GM19467 (cell line): ENCODE results near the gene ANGPTL8.

Experiments used
- ATAC-seq: cut with Tn5 transposase; IDR thresholded peaks from one replicate; pipeline ENCODE4 v1.9.1; 2021; ENCODE audit warnings: mild to moderate bottlenecking, moderate library complexity; ENCODE audit not compliant: unreplicated experiment

Gene ANGPTL8

GRCh38 chr19:11257846-11258380, 18.5 kb downstream of the ANGPTL8 start:
- ATAC-seq = no peak

GRCh38 chr19:11260996-11261395, 21.6 kb downstream of the ANGPTL8 start:
- ATAC-seq = no peak

GRCh38 chr19:11261431-11261970, 22.1 kb downstream of the ANGPTL8 start:
- no peak for ATAC-seq

DNA sequence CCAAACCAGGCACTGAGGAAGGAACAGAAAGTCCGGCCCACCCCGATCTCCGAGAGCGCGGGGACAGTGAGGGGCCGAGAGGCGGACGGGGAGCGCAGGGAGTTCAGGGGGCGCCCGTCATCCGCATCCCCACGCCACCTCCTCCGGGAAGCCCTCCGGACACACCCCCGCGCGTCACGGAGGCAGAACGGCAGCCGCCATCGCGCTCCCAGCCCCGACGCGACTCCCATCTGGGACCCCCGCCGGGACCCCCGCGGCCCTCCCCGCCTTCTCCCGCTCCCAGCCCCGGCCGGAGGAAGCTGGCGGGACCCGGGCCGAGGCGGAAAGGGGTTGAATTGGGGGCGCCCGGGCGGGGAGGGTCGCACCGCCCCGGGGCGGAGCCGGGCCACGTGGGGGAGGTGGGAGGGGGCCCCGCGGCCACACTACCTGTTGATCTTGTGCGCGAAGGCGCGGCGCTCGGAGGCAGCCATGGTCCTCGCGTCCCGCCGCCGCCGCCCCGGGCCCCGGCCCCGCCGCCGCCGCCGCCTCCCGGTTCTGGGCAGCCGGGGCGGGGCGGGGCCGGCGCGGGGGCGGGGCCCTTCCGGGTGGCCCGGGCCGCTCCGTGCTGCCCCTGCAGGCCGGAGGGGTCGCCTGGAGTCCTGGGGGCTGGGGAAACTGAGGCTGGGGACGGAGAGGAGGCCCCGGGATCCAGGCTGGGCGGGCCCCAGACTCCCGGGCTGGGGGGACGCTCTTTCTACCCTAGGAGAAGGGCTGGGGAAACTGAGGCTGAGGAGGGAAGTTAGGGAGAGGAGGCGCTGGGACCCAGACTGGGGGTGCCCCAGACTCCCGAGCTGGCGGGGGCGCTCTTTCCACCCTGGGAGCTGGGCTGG, 22.8 kb downstream of the ANGPTL8 start, which contains the start of gene DOCK6:
Gene DOCK6 (minus strand): TSS at position 554 of the 869 bp plus-strand sequence. CDS start 84 bp downstream, at position 470.
- ATAC-seq = no peak

DNA sequence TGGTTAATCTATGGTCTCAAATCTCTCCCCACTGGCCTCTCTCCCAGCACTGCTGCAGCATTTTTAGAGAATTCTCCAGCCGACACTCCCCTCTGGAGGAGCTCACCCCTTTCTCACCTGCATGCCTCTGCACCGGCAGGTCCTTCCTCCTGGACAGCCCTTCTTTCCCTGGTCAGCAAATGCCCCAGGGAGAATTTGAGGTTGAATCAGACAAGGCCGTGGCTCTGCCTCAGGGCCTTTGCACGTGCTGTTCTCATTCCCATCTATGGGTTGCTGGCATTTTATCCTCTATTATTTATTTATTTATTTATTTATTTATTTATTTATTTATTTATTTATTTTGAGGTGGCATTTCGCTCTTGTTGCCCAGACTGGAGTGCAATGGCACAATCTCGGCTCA, 24.3 kb downstream of the ANGPTL8 start:
- ATAC-seq = no peak

DNA sequence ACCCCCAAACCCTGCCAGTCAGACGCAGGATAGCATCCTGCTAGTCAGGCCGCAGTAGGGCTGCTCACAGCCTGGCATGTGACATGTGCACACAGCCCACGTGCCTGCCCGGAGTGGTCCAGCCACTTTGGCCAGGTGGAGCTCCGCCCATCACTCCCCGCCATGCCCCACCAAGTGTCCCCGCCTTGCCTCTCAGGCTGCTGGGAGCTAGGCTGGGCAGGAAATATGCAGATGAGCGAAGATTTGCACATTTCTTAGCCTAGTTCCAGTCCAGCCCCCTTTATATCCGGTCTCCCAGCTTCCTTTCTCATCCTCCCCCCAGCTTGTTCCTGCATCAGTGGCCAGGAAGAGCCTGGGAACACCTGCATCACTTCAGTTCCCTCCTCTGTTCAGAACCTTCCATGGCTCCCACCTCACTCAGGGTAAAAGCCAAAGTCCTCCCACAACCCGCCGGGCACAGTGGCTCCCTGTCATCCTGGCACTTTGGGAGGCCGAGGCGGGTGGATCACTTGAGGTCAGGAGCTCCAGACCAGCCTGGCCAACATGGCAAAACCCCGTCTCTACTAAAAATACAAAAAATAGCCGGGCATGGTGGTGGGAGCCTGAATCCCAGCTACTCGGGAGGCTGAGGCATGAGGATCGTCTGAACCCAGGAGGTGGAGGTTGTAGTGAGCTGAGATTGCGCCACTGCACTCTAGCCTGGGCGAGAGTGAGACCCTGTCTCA, 25.2 kb downstream of the ANGPTL8 start:
- ATAC-seq = no peak

- no peak for ATAC-seq
These were observed 25.9 kb downstream of the ANGPTL8 start for GRCh38 chr19:11265177-11265784.

- ATAC-seq = no peak
These were observed 26.4 kb downstream of the ANGPTL8 start for GRCh38 chr19:11265785-11266236.

DNA sequence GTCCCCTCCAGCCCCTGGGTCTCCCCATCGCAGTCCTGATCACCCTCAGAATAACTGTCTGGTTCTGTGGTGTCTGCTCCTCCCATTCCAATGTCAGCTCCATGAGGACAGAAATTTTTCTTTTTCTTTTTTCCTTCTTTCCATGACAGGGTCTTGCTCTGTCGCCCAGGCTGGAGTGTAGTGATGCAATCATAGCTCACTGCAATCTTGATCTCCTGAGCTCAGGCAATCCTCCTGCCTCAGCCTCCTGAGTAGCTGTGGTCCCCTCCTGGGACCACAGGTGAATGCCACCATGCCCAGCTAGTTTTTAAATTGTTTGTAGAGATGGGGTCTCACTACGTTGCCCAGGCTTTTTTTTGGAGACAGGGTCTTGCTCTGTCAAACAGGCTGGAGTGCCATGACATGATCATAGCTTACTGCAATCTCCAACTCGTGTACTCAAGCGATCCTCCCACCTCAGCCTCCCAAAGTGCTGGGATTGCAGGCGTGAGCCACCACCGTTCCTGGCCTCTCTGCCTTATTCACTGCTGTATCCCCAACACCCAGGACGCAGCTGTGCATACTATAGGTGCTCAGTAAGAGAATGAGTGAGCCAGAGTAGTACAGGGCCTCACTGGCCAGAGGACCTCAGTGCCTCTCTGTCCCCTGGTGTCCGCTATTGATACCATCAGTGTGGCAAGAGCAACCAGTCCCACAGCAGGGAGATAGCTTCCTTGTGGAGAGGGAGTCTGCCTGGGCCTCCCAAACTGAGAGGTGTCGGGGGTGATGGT, 28.1 kb downstream of the ANGPTL8 start:
- ATAC-seq = no peak

GRCh38 chr19:11268783-11269267, 29.4 kb downstream of the ANGPTL8 start:
- ATAC-seq = no peak

DNA sequence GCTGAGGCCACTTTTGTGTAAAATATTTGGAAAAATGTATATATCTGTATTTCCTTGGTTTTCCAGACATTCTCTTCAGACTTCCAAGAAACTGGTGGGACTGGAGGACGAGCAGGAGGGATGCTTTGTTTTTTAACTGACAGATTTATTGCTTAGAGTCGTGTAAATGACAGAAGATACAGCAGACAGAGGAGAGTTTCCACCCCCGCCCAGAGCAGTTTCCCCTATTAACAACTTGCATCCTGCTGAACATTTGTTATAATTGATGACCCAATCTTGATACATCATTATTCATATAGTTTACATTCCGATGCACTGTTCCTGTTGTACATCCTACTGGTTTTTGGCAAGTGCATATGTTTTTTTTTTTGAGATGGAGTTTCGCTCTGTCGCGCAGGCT, 30.0 kb downstream of the ANGPTL8 start:
- no peak for ATAC-seq

DNA sequence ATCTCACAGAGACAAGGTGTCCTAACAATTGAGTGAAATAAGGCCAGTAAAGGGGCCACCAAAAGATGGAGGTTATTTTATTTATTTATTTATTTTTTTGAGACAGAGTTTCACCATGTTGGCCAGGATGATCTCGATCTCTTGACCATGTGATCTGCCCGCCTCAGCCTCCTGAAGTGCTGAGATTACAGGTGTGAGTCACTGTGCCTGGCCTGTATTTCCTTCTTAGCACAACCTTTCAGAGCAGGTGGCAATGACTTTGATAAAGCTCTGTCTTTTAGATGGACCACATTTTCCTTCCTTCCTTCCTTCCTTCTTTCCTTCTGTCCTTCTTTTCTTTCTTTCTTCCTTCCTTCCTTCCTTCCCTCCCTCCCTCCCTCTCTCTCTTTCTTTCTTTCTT, 33.9 kb downstream of the ANGPTL8 start:
- no peak for ATAC-seq

DNA sequence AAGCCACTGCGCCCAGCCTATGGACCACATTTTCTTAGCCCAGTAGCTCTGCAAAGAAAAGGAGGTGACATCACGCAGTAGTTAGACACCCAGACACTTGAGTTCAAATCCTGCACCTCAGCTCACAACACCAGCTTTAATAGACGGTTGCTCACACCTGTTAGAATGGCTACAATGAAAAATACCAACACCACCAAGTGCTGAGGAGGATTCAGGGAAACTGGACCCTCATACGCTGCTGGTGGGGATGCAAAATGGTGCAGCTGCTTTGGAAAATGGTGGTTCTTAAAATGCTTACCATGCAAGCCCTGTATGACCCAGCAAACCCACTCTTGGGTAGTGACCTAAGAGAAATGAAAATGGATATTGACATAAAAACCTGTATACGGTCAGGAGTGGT, 34.6 kb downstream of the ANGPTL8 start:
- no peak for ATAC-seq

DNA sequence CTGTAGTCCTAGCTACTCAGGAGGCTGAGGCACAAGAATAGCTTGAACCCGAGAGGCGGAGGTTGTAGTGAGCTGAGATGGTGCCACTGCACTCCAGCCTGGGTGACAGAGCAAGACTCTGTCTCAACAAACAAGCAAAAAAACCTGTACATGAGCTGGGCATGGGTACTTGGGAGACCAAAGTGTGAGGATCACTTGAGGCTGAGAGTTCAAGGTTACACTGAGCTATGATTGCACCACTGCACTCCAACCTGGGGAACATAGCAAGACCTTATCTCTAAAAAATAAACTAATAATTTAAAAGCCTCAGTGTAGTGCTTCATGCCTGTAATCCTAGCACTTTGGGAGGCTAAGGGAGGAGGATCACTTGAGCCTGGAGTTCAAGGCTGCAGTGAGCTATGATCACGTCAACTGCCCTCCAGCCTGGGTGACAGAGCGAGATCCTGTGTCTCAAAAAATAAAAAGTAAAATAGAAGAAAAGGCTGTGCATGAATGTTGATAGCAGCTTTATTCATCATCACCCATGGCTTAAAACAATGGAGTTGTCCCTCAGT, 35.2 kb downstream of the ANGPTL8 start:
- ATAC-seq = no peak

GRCh38 chr19:11278670-11279069, 39.3 kb downstream of the ANGPTL8 start:
- ATAC-seq = no peak

DNA sequence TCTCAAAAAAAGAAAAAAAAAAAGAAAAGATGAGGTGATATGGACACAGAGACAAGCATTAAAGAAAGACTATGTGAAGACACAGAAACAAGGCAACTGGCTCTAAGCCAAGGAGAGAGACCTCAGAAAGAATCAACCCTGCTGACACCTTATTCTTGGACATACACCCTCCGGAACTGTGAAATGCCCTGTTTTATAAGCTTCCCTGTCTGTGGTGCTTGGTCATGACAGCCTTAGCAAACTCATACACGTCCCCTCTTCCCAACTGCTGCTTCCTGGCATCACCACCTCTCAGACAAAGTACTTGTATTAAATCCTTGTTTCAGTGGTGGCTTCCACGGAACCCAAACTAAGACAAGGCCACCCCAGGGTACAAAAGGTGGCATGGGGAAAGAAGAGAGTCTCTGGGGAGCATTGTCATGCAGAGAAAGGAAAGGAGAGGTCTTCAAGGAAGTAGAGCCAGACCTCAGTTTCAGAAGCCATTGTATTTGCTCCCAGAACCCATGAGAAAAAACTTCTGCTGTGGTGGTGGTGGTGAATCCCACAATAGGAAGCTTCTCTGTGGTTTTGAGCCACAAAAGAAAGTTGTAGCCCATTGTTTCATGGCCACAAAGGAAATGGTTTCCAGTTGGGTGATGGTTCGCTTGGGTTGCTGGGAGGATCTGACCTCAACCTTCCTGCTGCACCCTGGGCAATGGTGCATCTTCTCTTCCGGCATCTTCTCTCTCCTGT, 40.3 kb downstream of the ANGPTL8 start:
- ATAC-seq = no peak

DNA sequence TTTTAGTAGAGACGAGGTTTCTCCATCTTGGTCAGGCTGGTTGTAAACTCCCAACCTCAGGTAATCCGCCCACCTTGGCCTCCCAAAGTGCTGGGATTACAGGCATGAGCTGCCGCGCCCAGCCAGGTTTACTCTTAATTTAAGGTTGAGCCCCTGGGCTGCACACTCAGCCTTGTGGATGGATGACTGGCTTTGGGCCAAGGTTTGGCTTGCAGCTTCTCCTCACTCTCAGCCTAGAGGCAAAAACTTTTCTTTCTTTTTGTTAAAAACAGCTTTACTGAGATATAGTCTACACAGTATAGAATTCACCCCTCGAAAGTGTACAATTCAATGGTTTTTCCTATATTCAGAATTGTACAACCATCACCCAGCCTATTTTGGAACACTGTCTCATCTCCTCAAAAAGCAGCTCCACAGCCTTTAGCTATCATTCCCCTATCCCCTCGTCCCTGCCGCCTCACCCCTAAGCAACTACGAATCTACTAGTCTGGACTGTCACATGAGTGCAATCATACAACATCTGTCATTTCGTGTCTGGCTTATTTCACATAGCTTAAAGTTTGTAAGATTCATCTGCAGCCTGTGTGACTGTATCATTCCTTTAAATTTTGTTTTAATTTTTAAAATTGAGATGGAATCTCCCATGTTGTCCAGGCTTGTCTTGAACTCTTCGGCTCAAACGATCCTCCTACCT, 42.1 kb downstream of the ANGPTL8 start:
- no peak for ATAC-seq

GRCh38 chr19:11284515-11284914, 45.1 kb downstream of the ANGPTL8 start:
- no peak for ATAC-seq
